IMR-90 (cell line): ENCODE measurements around the gene MAP3K5. TPM values are rescaled to one million over a fixed set of nuclear protein-coding genes. Genes with fewer than 3 reads are reported as not detected.

Source experiments
- ATAC-seq: fragments of 200-7000 bp; cut with Tn5 transposase; 2 replicates; pipeline ENCODE4 v1.9.1; 2020; ENCODE audit warnings: low read depth, mild to moderate bottlenecking, moderate library complexity
- BruUV-seq: library from RNA; stranded (reverse); fragments of 400-500 nt; replicated peaks from 2 replicates; lab custom pipeline; 2021; lab: Mats Ljungman, UMichigan
- CTCF ChIA-PET: fragments of 300-600 bp; formaldehyde crosslinking; extraction: SDS; loops from one replicate; lab custom pipeline; 2021; ENCODE audit warnings: antibody characterized with exemption; lab: Yijun Ruan, JAX
- POLR2A ChIA-PET: fragments of 300-600 bp; sonication (Branson Sonifier 250); formaldehyde crosslinking; loops from one replicate; lab custom pipeline; 2022; ENCODE audit warnings: antibody characterized with exemption; ENCODE audit not compliant: unreplicated experiment; lab: Charles Lee
- DNase-seq: peaks from one replicate; pipeline ENCODE4 v3.0.0; 2013
- H2AFZ ChIP-seq: replicated peaks from 2 replicates; pipeline ENCODE3; 2013; ENCODE audit warnings: low read length, mild to moderate bottlenecking; ENCODE audit not compliant: poor library complexity
- H2AK5ac ChIP-seq: 2 replicates; pipeline ENCODE4 v1.6.1; 2013; ENCODE audit warnings: low read depth, low read length, inconsistent platforms
- H2AK9ac ChIP-seq: replicated peaks from 2 replicates; pipeline ENCODE3; 2013; ENCODE audit warnings: mild to moderate bottlenecking, low read depth, low read length, moderate library complexity; ENCODE audit not compliant: poor library complexity
- H2BK120ac ChIP-seq: 2 replicates; pipeline ENCODE4 v1.6.1; 2013; ENCODE audit warnings: low read depth, low read length, inconsistent platforms
- H2BK15ac ChIP-seq: 3 replicates; pipeline ENCODE4 v1.6.1; 2013; ENCODE audit warnings: low read depth, low read length, inconsistent platforms
- H2BK20ac ChIP-seq: 2 replicates; pipeline ENCODE4 v1.6.1; 2013; ENCODE audit warnings: low read depth, mild to moderate bottlenecking, inconsistent platforms, low read length, moderate library complexity
- H2BK5ac ChIP-seq: 2 replicates; pipeline ENCODE4 v1.6.1; 2013; ENCODE audit warnings: mild to moderate bottlenecking, low read depth, low read length, inconsistent platforms; ENCODE audit not compliant: poor library complexity, severe bottlenecking
- H3K14ac ChIP-seq: replicated peaks from 2 replicates; pipeline ENCODE4 v1.6.1; 2013; ENCODE audit warnings: low read depth, low read length, inconsistent platforms
- H3K18ac ChIP-seq: 2 replicates; pipeline ENCODE4 v1.6.1; 2013; ENCODE audit warnings: low read depth, low read length, control low read depth
- H3K23ac ChIP-seq: 2 replicates; pipeline ENCODE4 v1.6.1; 2013; ENCODE audit warnings: low read depth, low read length, inconsistent platforms
- H3K27ac ChIP-seq: 2 replicates; pipeline ENCODE4 v1.5.1; 2013; ENCODE audit warnings: mild to moderate bottlenecking, control low read depth, low read length; ENCODE audit not compliant: insufficient read depth
- H3K27me3 ChIP-seq: 2 replicates; pipeline ENCODE4 v1.6.1; 2013; ENCODE audit warnings: low read length; ENCODE audit not compliant: control insufficient read depth, insufficient read depth
- H3K36me3 ChIP-seq: 2 replicates; pipeline ENCODE4 v1.6.1; 2013; ENCODE audit warnings: low read length, mixed read lengths; ENCODE audit not compliant: control insufficient read depth, insufficient read depth
- H3K4ac ChIP-seq: 2 replicates; pipeline ENCODE4 v1.6.1; 2013; ENCODE audit warnings: low read depth, low read length, inconsistent platforms
- H3K4me1 ChIP-seq: 2 replicates; pipeline ENCODE4 v1.6.1; 2013; ENCODE audit warnings: low read length, mixed read lengths; ENCODE audit not compliant: control insufficient read depth, insufficient read depth
- H3K4me2 ChIP-seq: 2 replicates; pipeline ENCODE4 v1.6.1; 2013; ENCODE audit warnings: low read depth, mild to moderate bottlenecking, control low read depth, low read length, moderate library complexity
- H3K4me3 ChIP-seq: 2 replicates; pipeline ENCODE4 v1.5.1; 2013; ENCODE audit warnings: low read depth, mild to moderate bottlenecking, control low read depth, low read length, moderate library complexity; ENCODE audit not compliant: insufficient read depth
- H3K56ac ChIP-seq: 2 replicates; pipeline ENCODE4 v1.6.1; 2013; ENCODE audit warnings: low read length, inconsistent platforms; ENCODE audit not compliant: insufficient read depth; ENCODE audit errors: extremely low read depth
- H3K79me1 ChIP-seq, 2 experiments: 2 replicates each; pipeline ENCODE4 v1.6.1; 2013; ENCODE audit warnings: low read length in 2 of 2, inconsistent platforms in 1 of 2, low read depth in 1 of 2
- H3K9ac ChIP-seq: 2 replicates; pipeline ENCODE4 v1.6.1; 2013; ENCODE audit warnings: low read depth, low read length, control low read depth
- H3K9me1 ChIP-seq: 2 replicates; pipeline ENCODE4 v1.6.1; 2013; ENCODE audit warnings: low read length, inconsistent platforms; ENCODE audit not compliant: insufficient read depth
- H3K9me3 ChIP-seq: 2 replicates; pipeline ENCODE4 v1.6.1; 2013; ENCODE audit warnings: low read length; ENCODE audit not compliant: control insufficient read depth, insufficient read depth
- H4K20me1 ChIP-seq: 2 replicates; pipeline ENCODE4 v1.6.1; 2013; ENCODE audit warnings: low read length, inconsistent platforms; ENCODE audit not compliant: insufficient read depth
- H4K5ac ChIP-seq: 2 replicates; pipeline ENCODE4 v1.6.1; 2013; ENCODE audit warnings: mild to moderate bottlenecking, low read depth, low read length, control low read depth
- H4K8ac ChIP-seq, 2 experiments: 2 replicates each; pipeline ENCODE4 v1.6.1; 2013; ENCODE audit warnings: low read depth in 2 of 2, low read length in 2 of 2, control low read depth in 1 of 2, inconsistent platforms in 1 of 2
- H4K91ac ChIP-seq: 2 replicates; pipeline ENCODE4 v1.6.1; 2013; ENCODE audit warnings: low read depth, low read length, inconsistent platforms; ENCODE audit not compliant: insufficient read depth
- BHLHE40 ChIP-seq: fragments of 150-350 bp; IDR thresholded peaks from 2 replicates; pipeline ENCODE4 v1.6.1; 2016; ENCODE audit warnings: mild to moderate bottlenecking, low read depth, low read length
- CHD1 ChIP-seq: IDR thresholded peaks from 2 replicates; pipeline ENCODE4 v1.6.1; 2012; ENCODE audit warnings: low read depth, low read length, improper control_type of control experiment
- CTCF ChIP-seq: conservative IDR thresholded peaks from 2 replicates; pipeline ENCODE4 v1.5.1; 2012; ENCODE audit warnings: mild to moderate bottlenecking, low read depth, low read length, improper control_type of control experiment
- MAFK ChIP-seq: IDR thresholded peaks from 2 replicates; pipeline ENCODE4 v1.6.1; 2012; ENCODE audit warnings: low read depth, low read length, improper control_type of control experiment
- NFE2L2 ChIP-seq: fragments of 150-350 bp; IDR thresholded peaks from 2 replicates; pipeline ENCODE4 v1.6.1; 2016; ENCODE audit warnings: low read depth, mild to moderate bottlenecking, low read length
- POLR2A ChIP-seq: IDR thresholded peaks from 2 replicates; pipeline ENCODE4 v1.6.1; 2012; ENCODE audit warnings: mild to moderate bottlenecking, low read depth, low read length
- RAD21 ChIP-seq: IDR thresholded peaks from 2 replicates; pipeline ENCODE4 v1.6.1; 2012; ENCODE audit warnings: low read length, improper control_type of control experiment
- RFX5 ChIP-seq: IDR thresholded peaks from 2 replicates; pipeline ENCODE4 v1.8.0; 2012; ENCODE audit warnings: low read depth, mild to moderate bottlenecking, low read length, moderate library complexity
- SMC3 ChIP-seq: fragments of 150-350 bp; IDR thresholded peaks from 2 replicates; pipeline ENCODE4 v1.6.1; 2016; ENCODE audit warnings: low read depth, mild to moderate bottlenecking, antibody characterized with exemption, low read length, moderate library complexity
- USF2 ChIP-seq: fragments of 150-350 bp; IDR thresholded peaks from 2 replicates; pipeline ENCODE4 v1.6.1; 2017; ENCODE audit warnings: mild to moderate bottlenecking, antibody characterized with exemption, low read length, low read depth
- WGBS, 2 experiments: methylation state at CpG; one replicate each; pipeline versions ENCODE4 v1.1.5 to v1.1.7; 2013; ENCODE audit warnings: missing lambda C conversion rate in 2 of 2; ENCODE audit not compliant: insufficient read length in 1 of 2; ENCODE audit errors: extremely low coverage in 2 of 2; 5-methylcytosine and 5-hydroxymethylcytosine counted together
- dilution Hi-C: fragments of 300-500 bp; cut with HindIII; formaldehyde crosslinking; loops from one replicate; pipeline ENCODE4 v1.14.3; 2018; ENCODE audit warnings: low sequenced_read_pairs; ENCODE audit not compliant: unreplicated experiment
- in situ Hi-C: fragments of 300-500 bp; cut with MboI; formaldehyde crosslinking; loops from 3 replicates; pipeline ENCODE4 v1.14.3; 2019; ENCODE audit warnings: low sequenced_read_pairs, inconsistent platforms, mixed read lengths
- intact Hi-C: fragments of 100-400 bp; cut with micrococcal nuclease; formaldehyde crosslinking; loops from 2 replicates; pipeline ENCODE4 v1.10.0; 2022
- polyA plus RNA-seq, 3 experiments: library from polyadenylated mRNA; depleted of rRNA; stranded (reverse); fragments of >200 nt; gene quantifications; 2 replicates each; pipeline ENCODE4 v1.2.3, GENCODE V29; 2012; ENCODE audit warnings: low replicate concordance in 1 of 3
- total RNA-seq: library from RNA; depleted of rRNA; stranded (reverse); fragments of >200 nt; gene quantifications from 2 replicates; pipeline ENCODE4 v1.2.3, GENCODE V29; 2012

The MAP3K5 gene
- total and polyA plus RNA-seq, 2 of the 4 experiments (the other 2 are of a cell fraction) = 5.4 to 17.6 TPM

GRCh38 chr6:136683209-136683941, 108.9 kb downstream of the MAP3K5 start:
- H3K79me1 ChIP-seq = peaks cover 11 to 28% of the 10 kb centered on the region in 2 experiments
- no peak overlapping the region for H3K4me2 ChIP-seq
- 100% methylated on average over 2 of the region's 4 CpGs; no CpG with 5 or more reads in 1 of the 2 experiments for WGBS, 2 experiments
- H3K23ac ChIP-seq = no peak overlapping the region
- H3K9ac ChIP-seq = no peak overlapping the region
- no peak overlapping the region for H2BK15ac ChIP-seq
- intact Hi-C loops = no loop called here
- H2AFZ ChIP-seq = no peak overlapping the region
- H3K27ac ChIP-seq = no peak overlapping the region
- H3K27me3 ChIP-seq = no peaks in the 10 kb centered on the region
- H4K5ac ChIP-seq = no peak overlapping the region
- H3K18ac ChIP-seq = no peak overlapping the region
- no peak overlapping the region for H3K56ac ChIP-seq
- no peak overlapping the region for H4K8ac ChIP-seq
- H4K91ac ChIP-seq = no peak overlapping the region
- DNase-seq (no peak), ATAC-seq (no peak)
- H3K4me3 ChIP-seq = no peak overlapping the region
- in situ Hi-C loops = no loop called here
- CTCF ChIA-PET = no interaction called here
- no peak overlapping the region for H3K4ac ChIP-seq
- H2BK120ac ChIP-seq = no peak overlapping the region
- POLR2A ChIA-PET = no interaction called here
- BruUV-seq = no TSS peak
- no peak overlapping the region for H2AK5ac ChIP-seq
- H4K20me1 ChIP-seq = 0 out of 2 replicates have a peak, but pooled peaks cover 5% of the 10 kb centered on the region
- H2AK9ac ChIP-seq = no peak overlapping the region
- no peak overlapping the region for H2BK5ac ChIP-seq
- no peaks in the 10 kb centered on the region for H3K36me3 ChIP-seq
- no peak overlapping the region for H2BK20ac ChIP-seq
- dilution Hi-C loops = no loop called here
- TF ChIP-seq BHLHE40 = no peak
- no peak for TF ChIP-seq MAFK
- no peak for TF ChIP-seq CTCF
- no peak for TF ChIP-seq RAD21
- no peak for TF ChIP-seq NFE2L2
- TF ChIP-seq USF2 = no peak
- no peak for TF ChIP-seq POLR2A
- no peak for TF ChIP-seq RFX5
- no peak for TF ChIP-seq SMC3
- no peak for TF ChIP-seq CHD1
- H3K9me3 ChIP-seq = no peaks in the 10 kb centered on the region
- peaks cover 2% of the 10 kb centered on the region; the same call in 1 of the 2 replicates for H3K4me1 ChIP-seq
- H3K14ac ChIP-seq = no peak overlapping the region
- no peaks in the 10 kb centered on the region for H3K9me1 ChIP-seq
